Activated CD4-positive, alpha-beta T cell treated with anti-CD3 and anti-CD28 coated beads for 36 hours (primary cell): Measurements from ENCODE around the gene KCNC1. TPM values are rescaled to one million over a fixed set of nuclear protein-coding genes. Genes with fewer than 3 reads are reported as not detected.
A peak's percentile ranks its signal among the peaks of the same experiment; 100 is the strongest.

ENCODE experiments used
- ATAC-seq: fragments of 200-7000 bp; cut with Tn5 transposase; one replicate; pipeline ENCODE4 v1.10.0; 2021; ENCODE audit warnings: mild to moderate bottlenecking, moderate library complexity
- CTCF ChIA-PET: fragments of 350-600 bp; sonication (Branson Sonifier 250); formaldehyde crosslinking; loops from one replicate; lab custom pipeline; 2021; ENCODE audit warnings: antibody characterized with exemption; lab: Charles Lee
- POLR2A ChIA-PET: fragments of 350-600 bp; sonication (Branson Sonifier 250); formaldehyde crosslinking; loops from one replicate; lab custom pipeline; 2021; ENCODE audit warnings: antibody characterized with exemption, inconsistent platforms; lab: Charles Lee
- DNase-seq: peaks from one replicate; pipeline ENCODE4 v3.0.0-alpha.2; 2020
- H3K27ac Mint-ChIP-seq: one replicate; pipeline ENCODE4 v1.8.0; 2021; ENCODE audit warnings: mixed read lengths
- H3K27me3 Mint-ChIP-seq: one replicate; pipeline ENCODE4 v1.8.0; 2021; ENCODE audit warnings: mixed read lengths
- H3K36me3 Mint-ChIP-seq: one replicate; pipeline ENCODE4 v1.8.0; 2021; ENCODE audit warnings: low read depth, mixed read lengths
- H3K4me1 Mint-ChIP-seq: one replicate; pipeline ENCODE4 v1.8.0; 2021; ENCODE audit warnings: mixed read lengths
- H3K4me3 Mint-ChIP-seq: one replicate; pipeline ENCODE4 v1.8.0; 2021; ENCODE audit warnings: mild to moderate bottlenecking, moderate library complexity, mixed read lengths
- H3K9me3 Mint-ChIP-seq: one replicate; pipeline ENCODE4 v1.8.0; 2021; ENCODE audit warnings: low read depth, mixed read lengths
- intact Hi-C, 2 experiments: fragments of 100-400 bp; cut with DNase I in 1 of 2; cut with micrococcal nuclease in 1 of 2; formaldehyde crosslinking; loops; one replicate each; pipeline versions ENCODE4 v1.14.2 to v1.15.1; 2022 to 2024; cut with DNase I, micrococcal nuclease
- total RNA-seq, 2 experiments: library from RNA; stranded (reverse); gene quantifications; one replicate each; pipeline ENCODE4 v1.2.3, GENCODE V29; 2021

The KCNC1 gene
- total RNA-seq = not detected

DNA sequence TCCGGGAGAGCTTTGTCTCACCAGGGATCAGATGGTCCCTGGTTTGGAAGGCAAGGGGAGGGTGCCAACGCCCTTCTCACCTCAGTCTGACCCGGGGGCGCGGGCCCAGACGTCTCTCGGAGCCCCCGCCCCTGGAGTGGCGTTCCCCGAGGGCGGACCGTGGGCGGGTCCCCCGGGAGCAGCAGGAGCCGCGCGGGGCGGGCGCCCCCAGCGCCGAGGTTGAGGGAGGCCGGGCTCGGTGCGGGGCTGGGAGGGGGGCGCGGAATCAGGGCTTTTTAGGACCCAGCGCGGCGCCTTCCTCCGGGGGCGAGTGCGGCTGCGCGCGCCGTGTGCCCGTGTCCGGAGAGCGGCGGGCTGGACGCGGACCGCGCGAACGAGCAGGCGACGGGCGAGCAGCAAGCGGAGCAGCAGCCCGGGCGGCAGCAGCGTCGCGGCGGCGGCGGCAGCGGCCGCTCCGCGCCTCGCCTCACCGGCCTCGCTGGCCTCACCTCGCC is at the start of gene KCNC1:
TSS of gene KCNC1 (plus strand) at position 364 of the 494 bp plus-strand sequence. CDS start 1,222 bp downstream, outside the sequence.
- Mint-ChIP-seq H3K27ac (no peak within 1 kb of the TSS), H3K4me1 (peaks cover 5% of the 10 kb centered on the region), H3K4me3 (peak within 1 kb of the TSS; percentile 31), H3K27me3 (peaks cover 46% of the 10 kb centered on the region), H3K9me3 (no peaks in the 10 kb centered on the region), H3K36me3 (no peaks in the 10 kb centered on the region)
- DNase-seq (no peak), ATAC-seq (no peak)
- intact Hi-C loops = no loop called here
- ChIA-PET CTCF (interaction anchor here (1.0 to 7.6 kb wide), 2 partner anchors 14 to 245 kb away, joined by 4 to 115 read pairs; no protein-coding TSS in a partner anchor), POLR2A (no interaction called here)

DNA sequence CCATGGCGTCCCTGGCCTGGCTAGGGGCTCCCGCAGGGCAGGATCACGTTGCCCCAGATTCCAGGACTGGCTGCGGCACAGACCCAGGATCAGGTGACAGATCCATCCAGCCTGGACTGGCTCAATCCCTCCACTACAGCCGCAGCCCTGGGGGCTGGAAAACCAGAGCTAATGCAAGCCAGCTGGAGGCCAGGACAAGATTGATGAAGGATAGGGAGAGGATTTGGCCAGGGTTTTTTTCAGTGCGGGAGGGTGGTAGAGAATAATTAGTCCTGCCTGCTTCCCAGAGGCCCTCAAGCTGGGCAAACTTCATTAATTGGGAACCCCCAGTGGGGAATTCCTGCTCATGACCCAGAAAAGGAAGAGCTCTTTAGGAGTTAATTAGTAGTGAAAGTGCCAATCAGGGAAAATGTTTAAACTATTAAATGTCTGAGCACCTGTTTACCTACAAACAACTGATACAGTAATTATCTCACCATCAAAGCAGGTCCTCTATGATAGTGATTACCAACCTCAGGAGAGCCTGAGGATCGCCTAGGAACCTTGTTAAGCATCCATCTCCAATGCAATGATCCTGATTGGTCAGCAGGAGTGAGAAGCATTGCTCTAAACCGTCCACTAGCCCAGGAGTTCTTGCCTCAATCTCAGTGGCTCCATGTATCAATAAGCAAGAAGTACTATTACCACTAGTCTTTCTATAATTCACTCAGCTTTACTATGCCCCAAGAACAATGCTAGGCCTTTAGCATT is 48.2 kb upstream of the KCNC1 start:
- ATAC-seq (no peak), DNase-seq (no peak)
- Mint-ChIP-seq H3K36me3 (no peaks in the 10 kb centered on the region), H3K9me3 (no peaks in the 10 kb centered on the region), H3K4me3 (no peak overlapping the region), H3K27ac (no peak overlapping the region), H3K4me1 (no peaks in the 10 kb centered on the region), H3K27me3 (peaks cover 12% of the 10 kb centered on the region)
- CTCF ChIA-PET = no interaction called here
- POLR2A ChIA-PET = no interaction called here
- intact Hi-C loops = no loop called here

DNA sequence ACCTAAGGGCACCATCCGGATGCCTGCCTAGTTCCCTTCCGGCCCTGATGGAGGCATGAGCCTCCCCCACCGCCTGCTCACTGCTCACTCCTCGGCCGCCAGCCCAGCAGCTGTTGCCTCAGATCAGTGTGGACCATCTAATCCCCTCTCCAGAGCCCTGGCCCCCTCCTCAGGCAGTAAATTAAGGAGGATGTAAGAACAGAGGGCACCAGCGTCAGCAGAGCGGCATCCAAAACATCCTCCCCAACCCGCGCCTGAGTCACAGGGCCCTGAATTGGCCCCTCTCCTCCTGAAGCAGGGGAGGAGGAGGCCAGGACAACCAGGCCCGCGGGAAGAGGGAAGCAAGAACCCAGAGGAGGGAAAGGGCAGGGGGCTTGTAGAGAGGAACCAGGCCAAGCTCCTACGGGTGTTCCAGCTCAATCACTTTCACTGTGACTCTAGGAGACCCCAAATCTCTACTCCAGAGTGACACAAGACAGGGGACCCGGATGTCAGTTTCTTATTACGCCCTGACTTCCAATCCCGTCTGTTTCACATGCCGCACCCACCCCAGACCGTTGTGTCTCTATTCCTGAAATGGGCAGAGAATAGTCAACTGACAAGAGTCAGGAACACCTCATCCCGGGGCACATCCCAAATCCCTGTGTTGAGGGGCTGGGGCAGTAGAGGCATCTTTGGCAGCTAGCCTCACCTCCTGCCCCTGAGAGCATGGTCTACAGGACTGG is 46.5 kb upstream of the KCNC1 start:
- ChIA-PET CTCF (no interaction called here), POLR2A (no interaction called here)
- Mint-ChIP-seq H3K27me3 (peaks cover 12% of the 10 kb centered on the region), H3K4me3 (no peak overlapping the region), H3K27ac (no peak overlapping the region), H3K36me3 (no peaks in the 10 kb centered on the region), H3K9me3 (no peaks in the 10 kb centered on the region), H3K4me1 (no peaks in the 10 kb centered on the region)
- DNase-seq = no peak
- no peak for ATAC-seq
- intact Hi-C loops = no loop called here

DNA sequence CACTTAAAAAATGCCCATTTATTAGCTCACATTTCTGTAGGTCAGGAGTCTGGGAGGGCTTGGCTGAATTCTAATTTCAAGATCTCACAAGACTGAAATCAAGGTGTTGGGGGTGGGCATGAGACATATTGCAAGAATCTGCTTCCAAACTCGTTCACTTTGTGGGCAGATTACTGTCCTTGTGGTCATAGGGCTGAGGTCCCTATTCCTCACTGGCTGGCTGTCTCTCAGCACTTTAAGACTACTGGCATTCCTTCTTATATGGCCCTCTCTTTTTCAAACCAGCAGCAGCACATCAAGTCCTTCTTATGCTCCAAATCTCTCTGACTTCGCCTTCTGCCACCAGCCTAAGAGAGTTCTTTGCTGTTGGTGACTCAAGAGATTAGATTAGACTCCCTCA is 43.0 kb upstream of the KCNC1 start:
- H3K4me3 Mint-ChIP-seq = no peak overlapping the region
- no peaks in the 10 kb centered on the region for H3K4me1 Mint-ChIP-seq
- no peak overlapping the region for H3K27ac Mint-ChIP-seq
- H3K9me3 Mint-ChIP-seq = no peaks in the 10 kb centered on the region
- ChIA-PET CTCF (no interaction called here), POLR2A (no interaction called here)
- intact Hi-C loops = no loop called here
- DNase-seq = no peak
- peaks cover 34% of the 10 kb centered on the region for H3K27me3 Mint-ChIP-seq
- ATAC-seq = no peak
- H3K36me3 Mint-ChIP-seq = no peaks in the 10 kb centered on the region

DNA sequence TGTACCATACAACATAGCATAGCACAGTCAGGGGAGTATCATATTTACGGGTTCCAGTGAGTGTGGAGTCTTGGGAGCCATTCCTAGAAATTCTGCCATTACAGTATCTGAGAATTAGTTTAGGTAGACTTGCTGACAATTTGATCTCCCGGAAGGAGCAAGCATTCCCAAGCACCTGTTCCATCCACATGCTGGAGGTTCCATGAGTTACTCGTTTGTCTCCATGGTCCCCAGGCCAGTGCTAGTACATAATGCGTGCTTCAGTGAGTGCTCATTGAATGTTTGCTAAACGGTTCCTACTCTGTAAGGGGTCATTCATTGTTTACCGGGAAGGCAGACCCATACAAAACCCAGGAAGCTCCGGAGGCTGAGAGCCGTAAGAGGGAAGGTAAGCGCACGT is 42.6 kb upstream of the KCNC1 start:
- peaks cover 36% of the 10 kb centered on the region for H3K27me3 Mint-ChIP-seq
- H3K9me3 Mint-ChIP-seq = no peaks in the 10 kb centered on the region
- ChIA-PET CTCF (no interaction called here), POLR2A (no interaction called here)
- DNase-seq (no peak), ATAC-seq (no peak)
- H3K4me3 Mint-ChIP-seq = no peak overlapping the region
- intact Hi-C loops = no loop called here
- no peaks in the 10 kb centered on the region for H3K4me1 Mint-ChIP-seq
- H3K27ac Mint-ChIP-seq = no peak overlapping the region
- no peaks in the 10 kb centered on the region for H3K36me3 Mint-ChIP-seq

DNA sequence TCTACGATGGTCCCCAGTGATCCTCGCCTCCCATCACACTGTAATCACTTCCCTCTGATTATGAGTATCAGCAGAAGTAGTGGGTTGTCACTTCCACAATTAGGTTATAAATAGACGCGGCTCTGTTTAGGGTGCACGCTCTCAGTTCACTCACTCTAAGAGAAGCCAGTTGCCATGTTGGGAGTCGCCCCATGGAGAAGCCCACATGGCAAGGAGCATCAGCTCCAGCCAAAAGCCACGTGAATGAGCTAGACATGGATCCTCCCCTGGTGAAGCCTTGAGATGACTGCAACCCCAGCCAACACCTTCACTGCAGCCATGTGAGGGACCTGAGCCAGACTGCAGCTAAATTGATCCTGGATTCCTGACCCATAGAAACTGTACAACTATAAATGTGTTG is 41.6 kb upstream of the KCNC1 start:
- Mint-ChIP-seq H3K27me3 (peaks cover 41% of the 10 kb centered on the region), H3K4me1 (no peaks in the 10 kb centered on the region)
- DNase-seq = no peak

DNA sequence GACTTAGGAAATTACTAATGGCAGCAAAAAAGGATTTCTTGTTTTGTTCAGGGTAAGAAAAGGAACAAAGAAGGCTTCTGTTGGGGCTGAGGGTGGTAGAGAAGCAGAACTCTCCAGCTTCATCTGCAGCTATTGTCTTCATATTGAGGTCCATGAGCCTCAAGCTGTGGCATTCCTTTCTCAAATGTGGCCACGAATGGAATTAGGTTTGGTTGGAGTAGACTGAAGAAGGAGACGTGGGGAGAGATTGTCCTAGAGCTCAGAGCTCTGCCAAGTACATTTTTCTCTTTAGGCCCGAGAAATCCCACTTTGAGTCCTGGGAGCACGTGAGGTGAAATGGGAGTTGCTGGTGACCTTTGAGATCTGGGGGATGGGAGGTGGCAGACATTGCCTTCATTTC is 41.0 kb upstream of the KCNC1 start:
- Mint-ChIP-seq H3K27me3 (peaks cover 41% of the 10 kb centered on the region), H3K27ac (no peak overlapping the region), H3K9me3 (no peaks in the 10 kb centered on the region), H3K36me3 (no peaks in the 10 kb centered on the region), H3K4me3 (no peak overlapping the region), H3K4me1 (no peaks in the 10 kb centered on the region)
- no peak for ATAC-seq
- POLR2A ChIA-PET = no interaction called here
- intact Hi-C loops = no loop called here
- DNase-seq = no peak
- CTCF ChIA-PET = no interaction called here

More for the DNA sequence above, 41.6 kb upstream of the KCNC1 start:
- CTCF ChIA-PET = interaction anchor here (0.6 kb wide), 1 partner anchor 34 kb away, joined by 4 read pairs; no protein-coding TSS in a partner anchor
- no peak overlapping the region for H3K27ac Mint-ChIP-seq
- POLR2A ChIA-PET = no interaction called here
- no peaks in the 10 kb centered on the region for H3K9me3 Mint-ChIP-seq
- H3K4me3 Mint-ChIP-seq = no peak overlapping the region
- ATAC-seq = no peak
- no peaks in the 10 kb centered on the region for H3K36me3 Mint-ChIP-seq
- intact Hi-C loops = no loop called here

DNA sequence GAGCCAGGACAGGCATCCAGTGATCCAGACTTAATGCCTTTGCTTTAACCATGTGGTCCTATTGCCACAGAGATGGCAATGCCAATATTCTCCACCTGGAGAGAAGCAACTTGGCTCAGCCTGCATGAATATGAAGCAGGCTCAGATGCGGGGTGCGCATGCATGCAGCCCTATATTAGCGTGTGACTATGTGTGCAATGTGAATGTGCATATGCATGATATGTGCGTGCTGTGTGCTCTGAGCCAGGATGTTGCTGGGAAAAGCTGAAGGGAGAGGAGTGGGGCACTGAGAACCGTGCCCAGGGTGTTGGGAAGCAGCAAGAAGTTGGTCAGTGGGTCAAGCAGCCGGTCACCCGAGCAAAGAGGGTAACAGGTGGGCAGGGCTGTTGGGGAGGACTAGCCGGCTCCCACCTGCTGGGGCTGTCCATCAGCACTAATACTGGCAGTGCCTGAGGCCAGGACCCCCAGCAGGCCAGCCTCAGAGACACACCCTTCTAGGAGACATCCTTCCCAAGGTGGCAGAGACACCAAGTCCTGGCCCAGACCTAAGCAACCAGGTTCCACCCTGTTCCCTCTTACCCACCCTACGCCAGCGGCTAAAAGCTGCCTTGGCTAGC is 40.0 kb upstream of the KCNC1 start:
- Mint-ChIP-seq H3K9me3 (no peaks in the 10 kb centered on the region), H3K27me3 (peaks cover 41% of the 10 kb centered on the region), H3K36me3 (no peaks in the 10 kb centered on the region), H3K4me3 (no peak overlapping the region), H3K4me1 (no peaks in the 10 kb centered on the region), H3K27ac (no peak overlapping the region)
- DNase-seq (no peak), ATAC-seq (no peak)
- ChIA-PET CTCF (no interaction called here), POLR2A (no interaction called here)
- intact Hi-C loops = no loop called here

DNA sequence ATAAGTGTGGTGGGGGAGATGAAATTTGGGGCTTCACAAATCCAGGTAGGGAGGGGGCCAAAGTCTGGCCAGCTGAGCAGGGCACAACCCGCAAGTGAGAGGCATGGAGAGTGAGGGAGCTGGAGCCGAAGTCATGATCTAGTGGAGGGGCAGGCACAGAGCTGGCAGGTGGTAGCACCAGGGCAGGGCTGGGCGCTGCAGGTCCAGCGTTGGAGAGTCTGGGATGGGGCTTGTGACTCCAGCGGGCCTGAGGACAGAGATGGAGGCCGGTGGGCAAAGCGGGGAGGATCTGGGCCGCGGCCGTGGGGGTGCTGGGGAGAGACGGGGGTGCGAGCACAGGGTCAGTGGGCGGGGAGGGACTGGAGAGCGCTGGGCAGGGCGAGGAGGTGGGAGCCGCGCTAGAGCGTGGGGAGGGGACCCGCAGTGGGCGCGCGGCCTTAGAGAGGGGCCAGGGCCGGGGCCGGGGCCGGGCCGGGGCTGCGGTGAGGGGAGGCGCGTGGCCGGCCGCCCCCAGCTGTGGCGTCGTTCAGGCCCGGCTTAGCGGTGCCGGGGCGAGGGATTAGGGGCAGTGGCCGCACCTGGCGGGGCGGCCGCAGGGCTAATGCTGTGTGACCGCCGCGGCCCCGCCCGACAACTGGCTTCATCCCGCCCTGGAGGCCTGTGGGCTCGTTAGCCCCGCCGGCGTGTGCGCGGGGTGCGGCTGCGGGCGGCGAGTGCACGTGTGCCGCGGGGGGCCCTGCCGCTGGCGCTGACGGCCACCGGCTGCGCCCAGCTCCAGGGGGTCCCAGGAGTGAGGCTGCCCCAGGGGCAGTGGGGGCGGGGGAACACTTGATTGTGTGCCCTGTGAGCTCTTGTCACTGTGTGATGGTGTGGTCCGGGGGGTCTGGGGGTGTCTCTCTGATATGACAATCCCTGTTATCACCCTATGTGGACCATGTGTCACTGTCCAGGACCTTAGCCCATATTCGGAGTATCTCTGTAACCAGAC is 38.8 kb upstream of the KCNC1 start:
- H3K27me3 Mint-ChIP-seq = peaks cover 41% of the 10 kb centered on the region
- intact Hi-C loops = no loop called here
- no peak overlapping the region for H3K4me3 Mint-ChIP-seq
- DNase-seq (no peak), ATAC-seq (no peak)
- ChIA-PET POLR2A (no interaction called here), CTCF (no interaction called here)
- no peaks in the 10 kb centered on the region for H3K4me1 Mint-ChIP-seq
- no peaks in the 10 kb centered on the region for H3K9me3 Mint-ChIP-seq
- H3K36me3 Mint-ChIP-seq = no peaks in the 10 kb centered on the region
- no peak overlapping the region for H3K27ac Mint-ChIP-seq

DNA sequence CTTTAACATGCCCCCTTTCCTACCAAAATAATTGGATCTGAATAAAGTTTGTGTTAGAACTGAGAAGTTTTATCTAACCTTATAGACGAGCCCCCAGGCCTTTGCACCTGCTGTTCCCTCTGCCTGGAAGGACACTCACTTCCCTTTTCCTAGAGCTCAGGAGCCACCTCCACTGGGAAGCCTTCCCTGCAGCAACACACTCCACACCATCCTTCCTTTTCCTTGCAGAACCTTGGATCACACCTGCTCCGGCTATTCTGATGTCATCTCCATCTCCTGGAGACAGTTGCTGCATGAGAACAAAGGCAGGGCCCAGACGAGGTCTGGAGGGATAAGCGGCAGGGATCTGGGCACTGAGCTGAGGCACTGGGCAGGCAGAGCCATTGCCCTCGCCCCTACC is 37.8 kb upstream of the KCNC1 start:
- no peak for DNase-seq
- CTCF ChIA-PET = no interaction called here
- no peaks in the 10 kb centered on the region for H3K36me3 Mint-ChIP-seq
- H3K27me3 Mint-ChIP-seq = peaks cover 40% of the 10 kb centered on the region
- H3K9me3 Mint-ChIP-seq = no peaks in the 10 kb centered on the region
- H3K4me1 Mint-ChIP-seq = no peaks in the 10 kb centered on the region
- ATAC-seq = no peak
- no peak overlapping the region for H3K4me3 Mint-ChIP-seq
- intact Hi-C loops = no loop called here
- no peak overlapping the region for H3K27ac Mint-ChIP-seq
- POLR2A ChIA-PET = no interaction called here
